GM12801 (cell line): ENCODE results near the gene ZFAND3.

Source experiments
- TF ChIP-seq, protein P1 (sequence below): IDR thresholded peaks from one replicate; pipeline ENCODE4 v1.5.1; 2011; ENCODE audit warnings: control low read depth; ENCODE audit not compliant: insufficient read length; ENCODE audit errors: extremely low read depth

The ZFAND3 gene

DNA sequence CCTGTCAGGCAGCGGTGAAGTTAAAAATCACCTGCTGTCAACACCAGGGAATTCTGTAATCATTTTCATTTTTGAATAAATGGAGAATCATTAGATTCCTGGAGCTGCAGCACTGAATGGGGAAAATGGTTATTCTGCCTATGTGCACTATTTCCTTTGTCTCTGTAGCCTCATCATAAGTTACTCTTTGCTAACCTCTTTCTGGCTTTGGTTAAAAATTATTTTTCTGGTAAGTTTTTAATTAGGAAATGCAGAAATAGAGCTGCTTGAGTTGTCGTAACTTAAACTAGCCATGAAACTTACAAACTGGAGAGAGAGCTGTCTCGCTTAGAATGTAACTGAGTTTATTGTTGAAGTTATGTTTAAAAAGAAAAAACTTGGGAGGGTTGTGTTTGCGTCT, 28.8 kb downstream of the ZFAND3 start:
- TF ChIP-seq, protein P1, sequence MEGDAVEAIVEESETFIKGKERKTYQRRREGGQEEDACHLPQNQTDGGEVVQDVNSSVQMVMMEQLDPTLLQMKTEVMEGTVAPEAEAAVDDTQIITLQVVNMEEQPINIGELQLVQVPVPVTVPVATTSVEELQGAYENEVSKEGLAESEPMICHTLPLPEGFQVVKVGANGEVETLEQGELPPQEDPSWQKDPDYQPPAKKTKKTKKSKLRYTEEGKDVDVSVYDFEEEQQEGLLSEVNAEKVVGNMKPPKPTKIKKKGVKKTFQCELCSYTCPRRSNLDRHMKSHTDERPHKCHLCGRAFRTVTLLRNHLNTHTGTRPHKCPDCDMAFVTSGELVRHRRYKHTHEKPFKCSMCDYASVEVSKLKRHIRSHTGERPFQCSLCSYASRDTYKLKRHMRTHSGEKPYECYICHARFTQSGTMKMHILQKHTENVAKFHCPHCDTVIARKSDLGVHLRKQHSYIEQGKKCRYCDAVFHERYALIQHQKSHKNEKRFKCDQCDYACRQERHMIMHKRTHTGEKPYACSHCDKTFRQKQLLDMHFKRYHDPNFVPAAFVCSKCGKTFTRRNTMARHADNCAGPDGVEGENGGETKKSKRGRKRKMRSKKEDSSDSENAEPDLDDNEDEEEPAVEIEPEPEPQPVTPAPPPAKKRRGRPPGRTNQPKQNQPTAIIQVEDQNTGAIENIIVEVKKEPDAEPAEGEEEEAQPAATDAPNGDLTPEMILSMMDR, result no peak

DNA sequence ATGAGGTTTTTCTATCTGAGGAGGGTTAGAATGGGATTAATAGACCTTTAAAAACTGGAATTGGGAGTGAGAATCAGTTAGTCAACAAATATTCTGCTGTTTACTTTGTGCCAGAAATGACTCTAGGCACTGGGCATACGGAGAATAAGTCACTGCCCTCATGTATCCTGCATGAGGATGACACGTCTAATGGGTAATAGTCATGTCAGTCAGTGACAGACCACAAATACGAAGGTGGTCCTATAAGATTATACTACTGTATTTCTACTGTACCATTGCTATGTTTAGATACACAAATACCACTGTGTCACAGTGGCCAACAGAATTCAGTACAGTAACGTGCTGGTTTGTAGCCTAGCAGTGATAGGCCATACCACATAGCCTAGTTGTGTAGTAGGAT, 30.7 kb downstream of the ZFAND3 start:
- TF ChIP-seq, protein P1, result no peak

DNA sequence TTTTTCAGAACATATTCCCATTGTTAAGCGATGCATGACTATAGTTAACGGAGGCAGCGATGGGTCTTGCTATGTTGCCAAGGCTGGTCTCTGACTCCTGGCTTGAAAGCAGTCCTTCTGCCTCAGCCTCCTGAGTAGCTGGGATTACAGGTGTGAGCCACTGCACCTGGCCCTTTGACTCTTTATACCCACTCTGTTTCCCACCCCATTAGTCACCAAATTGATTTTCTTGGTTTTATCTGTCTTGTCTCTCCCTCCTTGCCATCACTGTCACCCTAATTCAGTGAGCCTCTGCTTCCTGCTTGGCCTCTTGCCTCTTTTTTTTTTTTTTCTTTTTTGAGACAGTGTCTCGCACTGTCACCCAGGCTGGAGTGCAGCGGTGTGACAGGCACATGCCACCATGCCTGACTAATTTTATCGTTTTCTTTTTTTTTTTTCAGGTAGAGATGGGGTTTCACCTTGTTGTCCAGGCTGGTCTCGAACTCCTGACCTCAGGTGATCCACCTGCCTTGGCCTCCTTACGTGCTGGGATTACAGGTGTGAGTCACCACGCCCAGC, 31.3 kb downstream of the ZFAND3 start:
- TF ChIP-seq, protein P1, result no peak

DNA sequence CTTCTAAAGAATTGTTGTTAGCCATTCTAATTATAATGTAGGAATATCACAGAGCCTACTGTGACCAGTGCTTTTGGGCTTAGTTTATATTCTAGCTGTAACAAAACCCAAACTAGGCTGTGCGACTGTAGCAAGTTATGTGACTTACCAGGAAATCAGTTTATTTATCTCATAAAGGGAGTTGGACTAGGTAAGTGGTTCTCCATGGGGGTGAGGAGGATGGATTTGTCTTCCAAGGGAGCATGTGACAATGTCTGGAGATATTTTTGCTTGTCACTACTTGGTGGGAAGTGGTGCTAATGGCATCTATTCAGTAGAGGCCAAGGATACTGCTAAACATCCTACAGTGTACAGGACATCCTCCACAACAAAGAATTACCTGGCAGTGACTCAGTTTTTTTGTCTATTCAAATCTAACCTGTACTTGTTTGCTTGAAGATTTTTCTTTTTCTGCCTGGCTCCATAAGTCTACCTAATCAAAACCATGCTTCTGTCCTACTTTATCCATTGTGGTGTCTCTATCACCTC, 32.5 kb downstream of the ZFAND3 start:
- TF ChIP-seq, protein P1, result no peak

DNA sequence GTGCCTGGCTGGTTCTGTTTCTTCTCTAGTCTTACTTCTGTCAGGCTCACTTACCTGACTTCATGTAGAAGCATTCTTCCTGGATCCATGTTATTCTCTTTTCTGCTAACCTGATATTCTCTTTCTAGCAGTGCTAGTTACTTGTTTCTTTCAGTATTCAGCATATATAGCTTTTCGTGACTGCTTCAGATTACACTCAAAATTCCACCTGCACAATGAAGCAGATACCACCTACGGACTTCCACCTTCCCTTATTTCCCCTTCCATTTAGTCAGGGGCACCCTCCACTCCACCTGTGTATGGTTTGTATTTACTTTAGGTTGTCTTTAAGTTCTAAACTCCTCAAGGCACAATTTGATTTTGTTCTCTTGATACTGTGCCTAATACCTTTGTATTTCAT, 36.8 kb downstream of the ZFAND3 start:
- TF ChIP-seq, protein P1, result no peak

DNA sequence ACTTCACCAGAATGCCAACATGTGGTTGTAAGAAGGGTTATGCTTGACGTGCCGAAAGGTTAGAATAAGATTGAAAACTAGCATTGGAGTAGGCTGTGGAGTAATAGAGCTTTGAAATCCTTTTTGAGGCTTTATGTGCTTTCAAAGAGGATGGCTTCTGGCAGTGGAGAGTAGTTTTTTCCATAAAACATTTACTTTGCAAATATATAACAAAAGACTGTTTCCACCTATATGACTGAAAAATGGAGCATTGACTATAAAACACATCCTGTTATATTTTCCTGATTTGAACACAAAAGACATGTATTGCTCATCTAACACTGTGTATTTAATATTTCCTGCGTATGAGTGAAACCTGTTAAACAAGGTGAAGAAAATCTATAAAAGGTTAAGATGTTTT, 38.8 kb downstream of the ZFAND3 start:
- TF ChIP-seq, protein P1, result no peak

DNA sequence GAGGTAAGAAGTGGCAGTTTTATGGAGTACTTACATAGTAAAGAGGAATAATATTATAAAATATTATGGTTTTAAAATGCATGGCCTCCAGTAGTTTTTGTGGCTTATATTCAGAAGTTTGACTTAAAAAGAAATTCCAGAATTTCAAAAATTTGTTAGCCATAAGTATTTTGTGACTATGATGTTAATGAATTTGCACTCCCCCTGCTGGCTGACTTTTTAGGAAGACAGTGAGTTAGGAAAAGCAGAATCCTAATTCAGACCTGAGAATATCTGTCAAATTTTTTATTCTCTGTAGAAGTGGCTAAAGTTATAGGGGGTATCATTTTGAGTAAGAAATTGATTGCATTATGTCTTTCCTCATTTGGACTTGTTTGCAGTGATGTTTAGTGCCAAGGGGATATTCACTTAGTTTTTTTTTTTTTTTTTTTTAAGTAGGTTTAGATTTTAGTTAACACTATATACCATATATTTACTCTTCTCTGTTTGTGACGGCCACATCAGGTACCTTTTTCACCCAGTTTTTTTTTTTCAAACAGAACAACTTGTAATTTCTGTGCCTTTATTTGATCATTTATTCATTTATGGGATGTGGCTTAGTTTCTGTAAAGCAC, 40.8 kb downstream of the ZFAND3 start:
- TF ChIP-seq, protein P1, result no peak

DNA sequence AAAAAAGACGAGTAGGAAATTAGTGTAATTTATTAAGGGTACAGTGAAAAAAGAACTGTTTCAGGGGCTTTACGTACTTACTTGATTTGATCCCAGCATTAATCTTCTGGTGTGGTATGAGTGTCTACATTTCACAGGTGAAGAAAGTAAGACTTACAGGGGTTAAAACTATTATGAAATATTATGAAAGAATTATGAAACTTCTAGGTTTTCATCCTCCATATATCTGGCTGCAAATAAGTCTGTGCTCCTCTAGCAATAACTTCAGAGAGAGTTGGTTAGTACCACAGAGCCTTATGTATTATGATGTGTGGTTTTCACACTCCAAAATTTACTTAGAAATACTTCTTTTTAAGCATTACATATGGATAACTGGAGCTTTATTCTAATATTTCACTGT, 41.9 kb downstream of the ZFAND3 start:
- TF ChIP-seq, protein P1, result no peak
